ENCODE data around the gene PRKCZ. TPM values are rescaled to one million over a fixed set of nuclear protein-coding genes. Genes with fewer than 3 reads are reported as not detected.

PRKCZ gene
- total RNA-seq, 4 donors from 2014 or later: 0.29 to 8.8 (median 3.9) TPM

DNA sequence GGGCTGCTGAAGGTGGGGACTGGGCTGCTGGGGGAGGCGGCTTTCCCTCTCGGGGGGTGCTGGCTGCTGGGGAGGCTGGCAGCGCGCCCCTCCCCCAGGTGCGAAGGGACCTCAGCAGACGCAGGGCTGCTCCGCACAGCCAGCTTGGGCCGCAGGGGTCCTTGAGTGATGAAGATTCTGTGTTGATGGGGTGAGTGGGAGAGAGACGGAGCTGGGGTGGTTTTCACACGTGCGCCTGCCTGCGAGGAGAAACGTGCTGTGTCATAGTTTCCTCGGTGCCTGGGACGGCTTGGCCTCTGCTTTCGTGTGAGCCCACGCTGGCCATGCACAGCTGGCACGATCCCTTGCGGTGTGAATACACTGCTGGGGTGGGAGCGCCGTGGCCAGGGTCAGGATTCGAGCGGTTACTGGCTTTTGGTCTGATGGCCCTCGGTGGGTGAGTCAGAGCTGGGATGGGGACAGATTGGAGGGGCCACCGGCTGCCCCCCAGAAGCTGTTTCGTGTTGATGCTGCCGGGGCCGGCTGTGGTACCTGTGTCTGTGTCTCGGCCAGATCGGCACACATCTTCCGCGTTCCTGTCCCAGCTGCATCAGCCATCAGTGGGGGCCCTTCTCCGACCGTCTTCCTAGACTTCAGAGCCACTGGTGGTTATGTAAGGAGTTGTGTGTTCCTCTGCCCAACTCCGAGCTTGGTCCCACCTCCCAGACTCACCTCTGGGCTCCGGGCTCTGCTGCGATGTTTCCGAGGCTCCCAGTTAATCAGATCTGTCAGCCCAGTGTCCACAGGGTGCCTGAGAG lies 24.9 kb downstream of the PRKCZ start:
- no peak for DNase-seq
- Histone ChIP-seq H3K4me1 (peaks cover 0 to 5% of the 10 kb centered on the region in 2 donors), H3K9me3 (peaks cover 0 to 4% of the 10 kb centered on the region in 2 donors), H3K27me3 (peaks cover 0 to 4% of the 10 kb centered on the region in 2 donors), H3K4me3 (no peak overlapping the region), H3K36me3 (no peaks in the 10 kb centered on the region), H3K27ac (no peak overlapping the region)
- intact Hi-C loops (cut with DNase I; ENCODE audit: low total_unique reads): no loop called here
- TF ChIP-seq CTCF (IDR thresholded peaks at IDR 0.05) (no peak), POLR2A (IDR thresholded peaks at IDR 0.05) (no peak)

GRCh38 chr1:2076826-2077225 lies 26.6 kb downstream of the PRKCZ start:
- Histone ChIP-seq H3K27me3 (peaks cover 0 to 4% of the 10 kb centered on the region in 2 donors), H3K4me3 (no peak overlapping the region), H3K4me1 (peaks cover 0 to 5% of the 10 kb centered on the region in 2 donors), H3K36me3 (no peaks in the 10 kb centered on the region), H3K27ac (no peak overlapping the region), H3K9me3 (peaks cover 0 to 4% of the 10 kb centered on the region in 2 donors)
- DNase-seq: no peak
- intact Hi-C loops (cut with DNase I; ENCODE audit: low total_unique reads): no loop called here
- TF ChIP-seq POLR2A (IDR thresholded peaks at IDR 0.05) (no peak), CTCF (IDR thresholded peaks at IDR 0.05) (no peak)

DNA sequence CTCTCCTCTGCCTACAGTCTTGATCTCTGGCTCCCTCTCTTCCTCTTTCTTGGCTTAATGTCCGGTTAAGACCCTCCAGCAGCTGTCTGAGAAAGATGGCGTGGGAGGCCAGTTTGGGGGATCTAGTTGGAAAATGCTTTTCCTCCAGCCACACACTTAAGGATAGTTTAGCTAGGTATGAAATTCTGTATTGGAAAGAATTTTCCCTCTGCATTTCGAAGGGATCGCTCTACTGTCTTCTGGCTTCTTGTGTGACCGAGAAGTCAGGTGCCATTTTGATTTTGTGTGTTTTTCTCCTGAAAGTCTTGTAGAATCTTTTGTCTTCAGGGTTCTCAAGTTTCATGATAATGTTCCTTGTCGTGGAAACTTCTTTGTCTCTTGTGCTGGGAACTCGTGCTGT lies 28.0 kb downstream of the PRKCZ start:
- Histone ChIP-seq H3K9me3 (peaks cover 0 to 4% of the 10 kb centered on the region in 2 donors), H3K27me3 (peaks cover 0 to 4% of the 10 kb centered on the region in 2 donors)

DNA sequence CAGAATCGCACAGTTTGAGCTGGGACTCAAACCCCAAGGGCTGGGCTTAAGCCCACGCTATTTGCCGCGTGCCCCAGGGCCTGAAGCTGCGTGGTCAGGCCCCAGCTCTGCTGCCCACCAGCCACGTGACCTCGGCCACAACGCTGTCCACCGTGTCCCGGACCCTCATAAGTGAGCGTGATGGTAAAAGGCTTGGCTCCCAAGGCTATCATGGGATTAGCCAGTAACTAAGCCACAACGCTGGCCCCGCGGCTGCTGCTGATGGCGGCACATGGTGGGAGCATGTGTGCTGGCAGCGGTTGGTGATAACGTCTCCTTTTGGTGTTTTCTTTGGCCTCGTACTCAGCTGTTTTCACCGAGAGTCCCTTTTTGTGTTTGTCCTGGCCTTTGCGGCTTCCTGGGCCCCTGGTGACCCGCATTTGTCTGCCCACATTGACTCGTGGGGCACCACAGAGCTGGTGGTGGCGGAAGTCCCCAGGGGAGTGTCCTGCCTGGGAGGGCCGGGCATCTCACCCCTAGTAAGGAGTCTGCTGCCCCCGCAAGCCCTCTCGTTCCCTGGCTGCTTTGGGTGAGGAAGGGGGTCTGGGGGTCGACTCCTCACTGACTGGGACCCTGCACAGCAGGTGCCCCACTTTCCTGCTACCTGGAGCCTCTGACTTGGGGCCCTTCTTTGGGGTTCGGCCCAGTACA lies 29.3 kb downstream of the PRKCZ start:
- no peak overlapping the region for H3K27ac ChIP-seq
- H3K4me3 ChIP-seq: no peak overlapping the region
- no peak for DNase-seq
- H3K36me3 ChIP-seq: no peaks in the 10 kb centered on the region
- H3K27me3 ChIP-seq: peaks cover 0 to 4% of the 10 kb centered on the region in 2 donors
- H3K4me1 ChIP-seq: no peaks in the 10 kb centered on the region
- intact Hi-C loops (cut with DNase I; ENCODE audit: low total_unique reads): no loop called here
- H3K9me3 ChIP-seq: peaks cover 0 to 4% of the 10 kb centered on the region in 2 donors
- TF ChIP-seq CTCF (IDR thresholded peaks at IDR 0.05) (no peak), POLR2A (IDR thresholded peaks at IDR 0.05) (no peak)

More for the DNA sequence above, 28.0 kb downstream of the PRKCZ start:
- no peak for DNase-seq
- intact Hi-C loops (cut with DNase I; ENCODE audit: low total_unique reads): no loop called here
- Histone ChIP-seq H3K4me1 (peaks cover 0 to 5% of the 10 kb centered on the region in 2 donors), H3K27ac (no peak overlapping the region), H3K4me3 (no peak overlapping the region), H3K36me3 (no peaks in the 10 kb centered on the region)
- TF ChIP-seq CTCF (IDR thresholded peaks at IDR 0.05) (no peak), POLR2A (IDR thresholded peaks at IDR 0.05) (no peak)

DNA sequence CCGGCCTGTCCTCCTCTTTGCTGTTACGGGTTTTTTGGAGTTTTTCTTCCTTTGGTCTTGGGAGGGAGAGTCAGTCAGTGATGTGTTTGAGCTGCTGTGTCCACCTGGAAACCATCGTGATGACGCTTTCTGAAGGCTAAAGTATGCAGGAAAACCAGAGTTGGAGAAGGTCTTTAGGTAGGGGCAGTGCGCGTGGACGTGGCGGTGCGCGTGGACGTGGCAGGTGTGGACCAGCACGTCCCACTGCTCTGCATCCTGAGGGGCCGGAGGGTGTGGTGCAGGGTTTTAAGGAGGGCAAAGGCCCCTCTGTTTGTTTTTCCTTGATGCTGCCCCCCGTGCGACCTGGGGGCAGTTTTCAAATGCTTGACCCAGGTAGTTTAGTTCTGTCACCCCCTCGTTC lies 29.9 kb downstream of the PRKCZ start:
- H3K9me3 ChIP-seq: peaks cover 0 to 4% of the 10 kb centered on the region in 2 donors

More for the DNA sequence above, 29.9 kb downstream of the PRKCZ start:
- TF ChIP-seq CTCF (IDR thresholded peaks at IDR 0.05) (no peak), POLR2A (IDR thresholded peaks at IDR 0.05) (no peak)
- Histone ChIP-seq H3K4me1 (no peaks in the 10 kb centered on the region), H3K27ac (no peak overlapping the region), H3K36me3 (no peaks in the 10 kb centered on the region), H3K4me3 (no peak overlapping the region), H3K27me3 (peaks cover 0 to 4% of the 10 kb centered on the region in 2 donors)
- intact Hi-C loops (cut with DNase I; ENCODE audit: low total_unique reads): no loop called here
- DNase-seq: no peak

Data from uterus (tissue), 4 donors.